Pulmonary artery endothelial cell (primary cell): ENCODE measurements around the gene RHOBTB1. TPM values are rescaled to one million over a fixed set of nuclear protein-coding genes. Genes with fewer than 3 reads are reported as not detected.

Experiments
- DNase-seq: peaks from one replicate; pipeline ENCODE4 v3.0.0-alpha.2; 2011; ENCODE audit warnings: low read depth, low spot score
- total RNA-seq: library from RNA; depleted of rRNA; stranded (reverse); fragments of >200 nt; gene quantifications from 2 replicates; pipeline ENCODE4 v1.2.3, GENCODE V29; 2014

Gene RHOBTB1
- total RNA-seq, 1 donor from 2014 or later, result 38.6 TPM

- no peak for DNase-seq
Measured at GRCh38 chr10:60964257-60965235, 20.6 kb upstream of the RHOBTB1 start.

GRCh38 chr10:60963441-60964256, 19.7 kb upstream of the RHOBTB1 start:
- DNase-seq, result no peak

- no peak for DNase-seq
Measured at GRCh38 chr10:60962946-60963345, 19.0 kb upstream of the RHOBTB1 start.

GRCh38 chr10:60960913-60961312, 16.9 kb upstream of the RHOBTB1 start:
- DNase-seq, result no peak

GRCh38 chr10:60960031-60960430, 16.0 kb upstream of the RHOBTB1 start:
- DNase-seq, result no peak

- DNase-seq, result no peak
Measured at GRCh38 chr10:60958892-60959601, 15.1 kb upstream of the RHOBTB1 start.

- DNase-seq, result no peak
Measured at GRCh38 chr10:60957667-60958221, 13.8 kb upstream of the RHOBTB1 start.

- DNase-seq, result no peak
Measured at GRCh38 chr10:60955957-60956425, 12.0 kb upstream of the RHOBTB1 start.

GRCh38 chr10:60955316-60955715, 11.3 kb upstream of the RHOBTB1 start:
- DNase-seq, result no peak

GRCh38 chr10:60954035-60954434, 10.1 kb upstream of the RHOBTB1 start:
- DNase-seq, result no peak

- no peak for DNase-seq
Measured at GRCh38 chr10:60953420-60953819, 9.4 kb upstream of the RHOBTB1 start.

GRCh38 chr10:60952846-60953220, 8.8 kb upstream of the RHOBTB1 start:
- DNase-seq, result no peak

- no peak for DNase-seq
Measured at GRCh38 chr10:60952067-60952845, 8.3 kb upstream of the RHOBTB1 start.

- no peak for DNase-seq
Measured at GRCh38 chr10:60951272-60951724, 7.3 kb upstream of the RHOBTB1 start.

- no peak for DNase-seq
Measured at GRCh38 chr10:60950300-60950699, 6.3 kb upstream of the RHOBTB1 start.

- no peak for DNase-seq
Measured at GRCh38 chr10:60948851-60949250, 4.9 kb upstream of the RHOBTB1 start.

- no peak for DNase-seq
Measured at GRCh38 chr10:60944910-60945297, 919 bp upstream of the RHOBTB1 start.

- no peak for DNase-seq
Measured at GRCh38 chr10:60943316-60944057, 498 bp downstream of the RHOBTB1 start.

GRCh38 chr10:60942788-60943315, 1.1 kb downstream of the RHOBTB1 start:
- no peak for DNase-seq
